Naive thymus-derived CD8-positive, alpha-beta T cell (primary cell): Measurements from ENCODE around the gene SOHLH1. TPM values are rescaled to one million over a fixed set of nuclear protein-coding genes. Genes with fewer than 3 reads are reported as not detected.

Experiments used
- ATAC-seq, 2 donors: fragments of 150-1000 bp; cut with Tn5 transposase in 1 of 2; sonication (Bioruptor Pico), chemical (Tn5 transposase) in 1 of 2; 1 replicate in 1 of 2; 2 replicates in 1 of 2; pipeline ENCODE4 v1.10.0; 2021; ENCODE audit warnings: mild to moderate bottlenecking in 2 of 2, moderate library complexity in 2 of 2
- POLR2A ChIA-PET: fragments of 350-600 bp; sonication (Branson Sonifier 250); formaldehyde crosslinking; loops from one replicate; lab custom pipeline; 2021; ENCODE audit warnings: antibody characterized with exemption; lab: Charles Lee
- DNase-seq, 10 donors: peaks; one replicate each; pipeline versions ENCODE4 v3.0.0 to v3.0.0-alpha.2; 2020 to 2022
- H3K27ac Mint-ChIP-seq, 10 donors: one replicate each; pipeline ENCODE4 v1.8.0; 2020 to 2022; ENCODE audit warnings: mild to moderate bottlenecking in 10 of 10, mixed read lengths in 10 of 10, moderate library complexity in 4 of 10, inconsistent platforms in 1 of 10
- H3K27me3 Mint-ChIP-seq, 5 donors: one replicate each; pipeline ENCODE4 v1.8.0; 2021 to 2022; ENCODE audit warnings: mixed read lengths in 5 of 5
- H3K36me3 Mint-ChIP-seq, 3 donors: one replicate each; pipeline ENCODE4 v1.8.0; 2020 to 2022; ENCODE audit warnings: mixed read lengths in 3 of 3, mild to moderate bottlenecking in 2 of 3, inconsistent platforms in 1 of 3
- H3K4me1 Mint-ChIP-seq, 4 donors: one replicate each; pipeline ENCODE4 v1.8.0; 2021 to 2022; ENCODE audit warnings: mixed read lengths in 4 of 4
- H3K4me3 Mint-ChIP-seq, 10 donors: one replicate each; pipeline ENCODE4 v1.8.0; 2020 to 2022; ENCODE audit warnings: mild to moderate bottlenecking in 10 of 10, mixed read lengths in 10 of 10, moderate library complexity in 6 of 10, inconsistent platforms in 1 of 10
- H3K9me3 Mint-ChIP-seq, 9 donors: one replicate each; pipeline ENCODE4 v1.8.0; 2020 to 2022; ENCODE audit warnings: mixed read lengths in 9 of 9, mild to moderate bottlenecking in 3 of 9, inconsistent platforms in 1 of 9, moderate library complexity in 1 of 9
- polyA plus RNA-seq, 3 donors: library from polyadenylated mRNA; unstranded; fragments of 300-500 nt; fragmentation: Illumina TruSeq; gene quantifications; one replicate each; pipeline ENCODE4 v1.2.3, GENCODE V29; 2021
- total RNA-seq, 8 experiments: library from RNA in 2 of 8; stranded (reverse) in 2 of 8; gene quantifications; one replicate each; pipeline ENCODE4 v1.2.3 and lab custom pipeline; 2021 to 2026

The SOHLH1 gene
- total and polyA plus RNA-seq, 5 experiments from 2014 or later: not detected

DNA sequence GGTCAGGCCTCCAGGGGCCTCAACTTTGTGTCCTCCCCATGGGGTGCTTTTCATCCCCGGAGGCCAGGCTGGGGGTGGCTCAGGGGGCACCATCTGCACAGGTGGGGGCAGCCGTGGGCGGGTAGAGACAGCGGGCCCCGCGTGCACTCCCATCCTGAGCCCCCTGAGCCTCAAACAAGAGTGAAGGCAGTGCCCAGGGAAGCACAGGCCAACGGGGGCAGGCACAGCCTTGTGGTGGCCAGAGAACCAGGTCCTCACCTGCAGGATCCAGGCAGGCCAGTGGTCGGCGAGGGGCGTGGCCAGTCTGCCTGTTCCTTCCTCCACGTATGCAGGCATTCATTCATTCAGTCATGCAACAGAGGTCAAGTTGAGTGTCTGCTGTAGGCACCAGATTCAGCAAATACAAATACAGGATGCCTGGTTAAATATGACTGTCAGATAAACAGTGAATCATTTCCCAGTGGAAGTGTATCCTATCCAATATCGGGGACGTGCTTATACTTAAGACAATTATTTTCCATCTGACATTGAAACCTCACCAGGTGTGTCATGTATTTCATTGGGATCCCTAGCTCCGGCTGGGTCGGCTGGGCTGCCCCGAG is 25.0 kb upstream of the SOHLH1 start:
- Mint-ChIP-seq H3K27ac (no peak overlapping the region), H3K36me3 (no peaks in the 10 kb centered on the region), H3K9me3 (peaks cover 0 to 4% (median 0%) of the 10 kb centered on the region in 9 donors), H3K27me3 (peaks cover 2 to 28% (median 8%) of the 10 kb centered on the region in 5 donors), H3K4me3 (no peak overlapping the region), H3K4me1 (no peaks in the 10 kb centered on the region)
- no peak for ATAC-seq
- no peak for DNase-seq
- POLR2A ChIA-PET: no interaction called here

DNA sequence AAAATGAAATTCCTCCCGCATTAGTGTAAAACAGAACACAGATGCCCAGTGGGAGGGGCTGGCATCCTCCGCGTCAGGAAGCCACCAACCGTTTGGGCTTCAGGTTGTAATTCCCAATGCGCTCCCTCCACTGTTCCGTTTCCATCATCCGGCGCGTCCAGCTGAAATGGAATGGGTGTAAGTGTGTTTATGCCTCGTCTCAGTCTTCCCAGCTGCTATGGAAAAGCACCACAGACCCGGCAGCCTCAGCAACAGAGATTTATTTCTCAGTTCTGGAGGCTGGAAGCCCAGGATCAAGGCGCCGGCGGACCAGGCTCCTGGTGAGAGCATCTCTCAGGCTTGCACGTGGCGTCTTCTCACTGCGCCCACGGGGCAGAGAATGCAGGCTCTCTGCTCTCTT is 23.1 kb upstream of the SOHLH1 start:
- Mint-ChIP-seq H3K27ac (no peak overlapping the region), H3K36me3 (no peaks in the 10 kb centered on the region), H3K4me3 (no peak overlapping the region), H3K9me3 (no peaks in the 10 kb centered on the region), H3K27me3 (peaks cover 4 to 29% (median 11%) of the 10 kb centered on the region in 5 donors), H3K4me1 (no peaks in the 10 kb centered on the region)
- DNase-seq: no peak
- no peak for ATAC-seq
- POLR2A ChIA-PET: no interaction called here

DNA sequence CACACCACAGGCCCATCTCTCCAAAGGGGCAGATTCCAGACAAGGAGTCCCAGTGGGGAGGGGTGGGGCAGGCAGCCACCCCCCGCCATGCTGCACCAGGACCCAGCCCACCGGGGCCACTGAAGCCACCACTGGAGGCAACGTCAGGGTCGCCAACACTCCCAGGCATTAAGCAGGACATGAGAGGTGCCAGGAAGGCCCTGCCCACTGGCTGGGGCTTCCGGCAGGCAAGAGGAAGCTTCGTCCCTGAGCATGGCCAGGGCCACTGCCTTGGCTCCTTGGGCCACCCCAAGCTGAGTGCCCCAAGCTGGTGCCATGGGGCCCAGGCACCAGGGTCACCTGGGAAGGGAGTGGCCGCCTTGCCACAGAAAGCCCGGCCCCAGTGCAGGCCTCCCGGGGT is 20.2 kb upstream of the SOHLH1 start:
- H3K4me1 Mint-ChIP-seq: peaks cover 0 to 2% (median 1%) of the 10 kb centered on the region in 4 donors
- peaks cover 11 to 35% (median 20%) of the 10 kb centered on the region in 5 donors for H3K27me3 Mint-ChIP-seq
- H3K36me3 Mint-ChIP-seq: no peaks in the 10 kb centered on the region
- no peaks in the 10 kb centered on the region for H3K9me3 Mint-ChIP-seq
- no peak overlapping the region for H3K4me3 Mint-ChIP-seq
- POLR2A ChIA-PET: no interaction called here
- no peak for DNase-seq
- no peak for ATAC-seq
- no peak overlapping the region for H3K27ac Mint-ChIP-seq

DNA sequence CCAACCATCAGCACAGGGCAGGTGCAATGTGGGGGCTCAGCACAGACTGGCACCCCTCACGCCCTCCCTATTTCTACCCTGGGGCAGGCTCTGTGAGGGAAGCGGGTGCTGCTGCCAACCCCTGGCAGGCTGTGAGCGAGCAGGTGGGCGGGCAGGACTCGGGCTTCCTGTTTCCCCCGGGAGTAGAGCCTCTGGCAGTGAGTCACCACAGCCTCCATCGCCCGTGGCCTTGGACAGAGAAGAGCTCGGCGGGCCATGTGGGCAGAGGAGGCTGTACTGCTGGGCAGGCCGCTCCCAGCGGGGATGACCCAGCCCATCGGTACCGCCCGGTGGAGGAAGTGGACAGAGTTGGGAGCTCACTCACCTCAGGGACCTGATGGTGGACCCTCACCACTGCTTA is 19.3 kb upstream of the SOHLH1 start:
- H3K9me3 Mint-ChIP-seq: no peaks in the 10 kb centered on the region
- peaks cover 11 to 39% (median 23%) of the 10 kb centered on the region in 5 donors for H3K27me3 Mint-ChIP-seq
- ATAC-seq (no peak), DNase-seq (no peak)
- H3K27ac Mint-ChIP-seq: no peak overlapping the region
- H3K4me1 Mint-ChIP-seq: peaks cover 0 to 3% (median 1%) of the 10 kb centered on the region in 4 donors
- no peak overlapping the region for H3K4me3 Mint-ChIP-seq
- peaks cover 0 to 3% (median 0%) of the 10 kb centered on the region in 3 donors for H3K36me3 Mint-ChIP-seq
- POLR2A ChIA-PET: no interaction called here

DNA sequence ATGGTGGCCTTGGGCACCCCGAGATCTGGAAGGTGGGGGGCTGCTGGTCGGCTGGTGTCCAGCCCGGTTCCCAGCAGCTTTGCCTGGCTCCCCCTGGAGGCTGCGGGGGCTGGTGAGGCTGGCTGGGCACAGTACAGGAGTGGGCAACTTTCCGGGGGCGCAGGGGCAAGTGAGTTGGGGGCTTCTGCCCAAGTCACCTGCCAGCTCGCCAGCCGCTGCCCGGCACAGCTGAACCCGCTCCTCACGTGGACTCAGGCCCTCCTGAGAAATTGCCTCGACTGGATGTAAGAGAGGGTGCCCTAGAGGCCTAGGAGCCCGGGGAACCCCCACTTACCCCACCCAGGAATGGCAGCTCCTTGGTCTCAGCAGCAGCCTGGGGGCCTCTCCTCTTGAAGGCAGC is 18.1 kb upstream of the SOHLH1 start:
- H3K4me3 Mint-ChIP-seq: no peak overlapping the region
- no peak overlapping the region for H3K27ac Mint-ChIP-seq
- no peaks in the 10 kb centered on the region for H3K9me3 Mint-ChIP-seq
- POLR2A ChIA-PET: no interaction called here
- ATAC-seq: no peak
- H3K36me3 Mint-ChIP-seq: peaks cover 0 to 3% (median 0%) of the 10 kb centered on the region in 3 donors
- H3K4me1 Mint-ChIP-seq: peaks cover 0 to 3% (median 1%) of the 10 kb centered on the region in 4 donors
- DNase-seq: no peak
- peaks cover 12 to 44% (median 23%) of the 10 kb centered on the region in 5 donors for H3K27me3 Mint-ChIP-seq

DNA sequence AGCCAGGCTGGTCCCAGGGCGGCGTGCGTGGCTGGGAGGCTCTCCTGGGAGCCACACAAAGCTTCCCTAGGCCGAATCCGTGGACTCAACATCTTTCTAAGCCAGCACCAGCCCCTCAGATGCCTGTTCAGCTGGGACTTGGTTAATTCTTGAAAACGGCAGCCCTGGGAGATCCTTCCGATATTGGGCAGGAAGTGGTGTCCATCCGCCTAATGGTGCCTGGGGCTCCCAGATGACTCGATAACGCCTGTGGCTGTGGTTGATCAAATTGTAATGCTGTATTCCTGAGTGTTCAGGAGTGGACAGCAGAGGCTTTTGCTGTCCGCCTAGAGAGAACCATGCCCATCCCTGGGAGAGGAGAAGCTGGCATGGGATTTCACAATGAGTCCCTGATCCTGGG is 16.8 kb upstream of the SOHLH1 start:
- POLR2A ChIA-PET: no interaction called here
- peaks cover 14 to 56% (median 30%) of the 10 kb centered on the region in 5 donors for H3K27me3 Mint-ChIP-seq
- ATAC-seq: no peak

DNA sequence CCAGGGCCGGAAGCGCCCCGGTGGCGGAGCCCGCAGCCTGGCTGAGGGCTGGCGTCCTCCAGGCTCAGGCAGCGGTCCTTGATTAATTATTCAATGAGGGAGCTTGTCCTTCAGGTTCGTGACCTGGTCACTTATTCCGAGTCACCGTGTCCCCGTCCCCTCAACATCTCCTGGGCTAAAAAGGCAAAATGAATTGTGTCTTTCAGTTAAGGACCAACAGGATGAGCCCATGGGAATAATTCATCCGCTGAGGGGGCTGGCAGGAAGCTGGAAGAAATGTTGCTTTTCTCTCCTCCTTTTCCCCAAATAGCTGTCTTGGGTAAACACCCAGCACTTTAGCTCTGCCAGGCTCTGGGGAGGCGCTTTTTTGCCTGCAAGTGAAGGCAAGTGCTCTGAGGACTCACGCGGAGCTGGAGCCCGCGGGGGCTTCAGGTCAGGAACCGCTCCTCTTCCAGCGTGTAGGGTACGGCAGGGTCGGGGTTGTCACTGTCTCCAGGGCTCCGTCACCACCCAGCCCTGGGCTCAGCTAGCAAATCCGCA is 15.8 kb upstream of the SOHLH1 start:
- H3K27me3 Mint-ChIP-seq: peaks cover 14 to 66% (median 30%) of the 10 kb centered on the region in 5 donors
- no peak for ATAC-seq
- H3K36me3 Mint-ChIP-seq: peaks cover 0 to 3% (median 0%) of the 10 kb centered on the region in 3 donors
- peak overlapping the region in 3 of 10 donors; percentile 23 to 43 (median 29) for H3K4me3 Mint-ChIP-seq
- DNase-seq: no peak
- peaks cover 0 to 3% (median 1%) of the 10 kb centered on the region in 4 donors for H3K4me1 Mint-ChIP-seq
- POLR2A ChIA-PET: no interaction called here
- H3K9me3 Mint-ChIP-seq: no peaks in the 10 kb centered on the region
- H3K27ac Mint-ChIP-seq: peak overlapping the region in 1 of 10 donors; percentile 34

More for the DNA sequence above, 16.8 kb upstream of the SOHLH1 start:
- peaks cover 0 to 3% (median 0%) of the 10 kb centered on the region in 3 donors for H3K36me3 Mint-ChIP-seq
- DNase-seq: no peak
- H3K4me3 Mint-ChIP-seq: no peak overlapping the region
- H3K4me1 Mint-ChIP-seq: peaks cover 0 to 3% (median 1%) of the 10 kb centered on the region in 4 donors
- H3K9me3 Mint-ChIP-seq: no peaks in the 10 kb centered on the region
- H3K27ac Mint-ChIP-seq: no peak overlapping the region

DNA sequence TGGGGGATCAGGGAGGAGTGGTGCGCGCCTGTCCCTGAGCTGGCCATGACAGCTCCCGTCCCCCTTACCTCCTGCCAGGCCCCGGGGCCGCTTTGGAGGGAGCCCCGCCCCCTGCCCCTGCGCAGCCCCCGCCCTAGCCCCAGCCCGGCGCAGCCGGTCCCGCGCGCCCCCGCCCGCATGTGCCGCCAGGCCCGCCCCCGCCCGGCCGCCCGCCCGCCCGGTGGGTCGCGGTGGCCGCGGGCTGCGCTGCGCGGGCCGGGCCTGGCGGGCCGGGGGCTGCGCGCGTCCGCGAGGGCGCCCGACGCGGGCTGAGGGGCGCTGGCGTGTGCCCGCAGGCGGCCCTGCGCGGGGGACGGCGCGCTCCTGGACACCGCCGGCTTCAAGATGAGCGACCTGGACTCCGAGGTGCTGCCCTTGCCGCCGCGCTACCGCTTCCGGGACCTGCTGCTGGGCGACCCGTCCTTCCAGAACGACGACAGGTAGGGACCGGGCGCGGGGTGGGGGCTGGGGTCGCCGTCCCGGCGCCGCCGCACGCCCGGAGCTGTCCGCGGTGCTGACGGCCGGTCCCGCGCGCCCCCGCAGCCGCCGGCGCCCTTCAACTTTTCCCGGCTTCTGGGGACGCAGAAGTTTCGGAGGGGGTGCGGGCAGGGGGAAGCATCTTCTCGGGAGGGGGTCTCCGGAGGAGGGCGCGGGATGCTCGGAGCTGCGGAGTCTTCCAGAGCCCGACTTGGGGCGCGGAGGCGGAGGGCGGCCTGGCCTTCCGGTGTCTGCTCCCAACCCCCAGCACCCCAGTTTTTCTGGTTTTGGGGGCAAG is 15.2 kb upstream of the SOHLH1 start:
- H3K36me3 Mint-ChIP-seq: peaks cover 0 to 3% (median 0%) of the 10 kb centered on the region in 3 donors
- DNase-seq: no peak
- H3K9me3 Mint-ChIP-seq: no peaks in the 10 kb centered on the region
- H3K27ac Mint-ChIP-seq: no peak overlapping the region
- peak overlapping the region in 3 of 10 donors; percentile 29 to 43 (median 32) for H3K4me3 Mint-ChIP-seq
- H3K4me1 Mint-ChIP-seq: peaks cover 0 to 3% (median 1%) of the 10 kb centered on the region in 4 donors
- POLR2A ChIA-PET: no interaction called here
- peaks cover 14 to 72% (median 30%) of the 10 kb centered on the region in 5 donors for H3K27me3 Mint-ChIP-seq
- no peak for ATAC-seq

DNA sequence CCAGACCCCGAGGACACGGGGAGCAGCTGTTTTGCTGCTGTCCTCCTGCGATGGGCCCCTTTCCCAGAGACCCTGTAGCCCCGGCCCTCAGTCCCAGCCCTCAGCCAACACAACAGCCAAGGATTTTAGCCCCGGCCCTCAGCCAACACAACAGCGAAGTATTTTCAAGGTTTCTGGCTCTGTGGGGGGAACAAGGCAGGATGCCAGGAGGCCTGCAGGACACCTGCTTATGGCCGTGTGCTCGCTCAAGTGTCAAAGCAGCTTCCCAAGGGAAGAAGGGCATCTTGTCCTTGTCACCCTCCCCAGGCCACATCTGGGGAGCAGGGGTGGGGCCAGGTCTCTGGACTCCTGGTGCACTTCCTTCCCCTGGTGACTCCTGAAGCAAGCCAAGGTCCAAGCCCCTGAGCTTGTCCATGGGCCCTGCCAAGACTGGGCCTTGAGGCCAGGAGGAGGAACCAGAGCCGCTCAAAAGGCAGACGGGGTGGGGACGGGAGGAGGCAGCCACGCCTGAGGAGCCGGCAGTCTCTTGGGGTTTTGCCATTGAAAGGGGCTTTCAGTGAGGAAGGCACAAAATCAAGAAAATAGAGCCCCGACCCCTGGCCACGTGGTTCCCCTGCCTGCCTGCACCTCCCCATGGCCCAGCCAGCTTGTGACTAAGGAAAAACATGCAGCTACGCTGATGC is 13.5 kb upstream of the SOHLH1 start:
- ATAC-seq (no peak), DNase-seq (no peak)
- POLR2A ChIA-PET: no interaction called here
- no peak overlapping the region for H3K4me3 Mint-ChIP-seq
- no peaks in the 10 kb centered on the region for H3K9me3 Mint-ChIP-seq
- no peak overlapping the region for H3K27ac Mint-ChIP-seq
- peaks cover 0 to 3% (median 0%) of the 10 kb centered on the region in 3 donors for H3K36me3 Mint-ChIP-seq
- peaks cover 12 to 76% (median 25%) of the 10 kb centered on the region in 5 donors for H3K27me3 Mint-ChIP-seq
- peaks cover 0 to 3% (median 1%) of the 10 kb centered on the region in 4 donors for H3K4me1 Mint-ChIP-seq

DNA sequence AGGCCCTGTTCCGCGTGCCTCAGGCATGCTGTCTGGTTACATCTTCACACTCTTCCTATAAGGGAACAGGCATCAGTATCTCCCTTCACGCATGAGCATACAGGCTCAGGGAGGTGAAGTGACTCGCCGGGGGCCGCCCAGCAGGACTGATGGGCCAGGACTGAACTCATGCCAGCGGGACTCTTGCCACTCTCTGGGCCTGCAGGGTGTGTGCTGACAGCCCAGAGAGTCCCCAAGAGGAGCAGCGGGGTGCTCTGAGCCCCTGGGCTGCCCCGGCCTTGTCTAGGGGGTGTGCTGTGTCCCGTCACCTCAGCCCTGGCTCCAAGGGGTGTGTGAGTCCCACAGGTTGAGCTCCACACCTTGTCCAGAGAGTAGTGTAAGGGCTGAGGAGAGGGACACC is 12.6 kb upstream of the SOHLH1 start:
- Mint-ChIP-seq H3K27me3 (peaks cover 10 to 69% (median 19%) of the 10 kb centered on the region in 5 donors), H3K4me3 (peak overlapping the region in 1 of 10 donors; percentile 29), H3K27ac (no peak overlapping the region), H3K36me3 (peaks cover 0 to 3% (median 0%) of the 10 kb centered on the region in 3 donors), H3K4me1 (peaks cover 0 to 3% (median 1%) of the 10 kb centered on the region in 4 donors), H3K9me3 (no peaks in the 10 kb centered on the region)
- DNase-seq (no peak), ATAC-seq (no peak)
- POLR2A ChIA-PET: no interaction called here

DNA sequence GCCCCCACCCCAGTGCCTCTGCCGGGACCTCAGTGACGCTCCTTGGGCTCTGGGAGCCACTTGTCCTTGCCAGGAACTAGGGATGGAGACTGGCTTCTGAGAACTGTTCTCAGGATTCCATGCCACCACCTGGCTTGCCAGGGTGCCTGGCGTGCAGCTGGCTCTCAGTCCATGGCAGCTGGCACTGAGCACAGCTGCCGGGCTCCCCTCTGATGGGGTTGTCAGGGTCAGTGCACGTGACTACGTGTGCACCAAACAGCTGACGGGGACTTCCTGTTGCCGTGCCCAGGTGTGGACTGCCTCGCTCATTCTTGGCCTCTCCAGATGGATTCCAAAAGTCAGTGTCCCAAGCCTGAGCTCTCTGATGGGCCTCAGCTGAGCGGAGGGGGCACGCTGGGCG is 12.1 kb upstream of the SOHLH1 start:
- H3K9me3 Mint-ChIP-seq: no peaks in the 10 kb centered on the region
- POLR2A ChIA-PET: no interaction called here
- H3K4me3 Mint-ChIP-seq: no peak overlapping the region
- H3K4me1 Mint-ChIP-seq: peaks cover 0 to 3% (median 1%) of the 10 kb centered on the region in 4 donors
- peaks cover 7 to 64% (median 14%) of the 10 kb centered on the region in 5 donors for H3K27me3 Mint-ChIP-seq
- H3K36me3 Mint-ChIP-seq: peaks cover 0 to 3% (median 0%) of the 10 kb centered on the region in 3 donors
- ATAC-seq (no peak), DNase-seq (no peak)
- no peak overlapping the region for H3K27ac Mint-ChIP-seq

DNA sequence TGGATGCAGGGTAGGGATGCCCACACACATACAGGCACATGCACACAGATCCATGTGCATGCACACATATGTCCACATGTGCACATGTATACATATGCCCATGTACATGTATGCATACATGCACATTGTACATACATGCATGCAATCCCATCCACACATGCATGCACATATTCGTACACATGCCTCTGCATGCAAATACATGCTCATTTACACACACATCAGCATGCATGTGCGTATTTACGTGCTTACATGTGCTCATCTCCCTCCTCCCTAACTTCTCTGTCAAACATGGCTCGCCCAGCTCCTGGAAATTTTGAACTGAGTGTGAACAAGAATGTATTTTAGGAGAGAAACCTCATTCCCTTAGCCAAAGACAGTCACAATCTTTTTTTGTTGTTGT is 8.9 kb upstream of the SOHLH1 start:
- no peak overlapping the region for H3K27ac Mint-ChIP-seq
- ATAC-seq: no peak
- no peaks in the 10 kb centered on the region for H3K4me1 Mint-ChIP-seq
- no peak overlapping the region for H3K4me3 Mint-ChIP-seq
- POLR2A ChIA-PET: no interaction called here
- no peaks in the 10 kb centered on the region for H3K36me3 Mint-ChIP-seq
- no peak for DNase-seq
- H3K9me3 Mint-ChIP-seq: no peaks in the 10 kb centered on the region
- peaks cover 2 to 55% (median 11%) of the 10 kb centered on the region in 5 donors for H3K27me3 Mint-ChIP-seq
